Left ventricle myocardium inferior (tissue), 1 donor: ENCODE results near the gene HTRA2. TPM values are rescaled to one million over a fixed set of nuclear protein-coding genes. Genes with fewer than 3 reads are reported as not detected.

ENCODE experiments used
- DNase-seq: peaks from one replicate; pipeline ENCODE4 v3.0.0-alpha.2; 2020
- H3K27ac ChIP-seq: fragments of 200-600 bp; replicated peaks from 2 replicates; pipeline ENCODE4 v1.8.0; 2021
- H3K27me3 ChIP-seq: fragments of 200-600 bp; 2 replicates; pipeline ENCODE4 v1.8.0; 2021; ENCODE audit warnings: low read depth
- H3K36me3 ChIP-seq: fragments of 200-600 bp; 2 replicates; pipeline ENCODE4 v1.8.0; 2021
- H3K4me1 ChIP-seq: fragments of 200-600 bp; 2 replicates; pipeline ENCODE4 v1.8.0; 2021
- H3K4me3 ChIP-seq: fragments of 200-600 bp; 2 replicates; pipeline ENCODE4 v1.8.0; 2021; ENCODE audit warnings: mild to moderate bottlenecking, moderate library complexity
- H3K9me3 ChIP-seq: fragments of 200-600 bp; replicated peaks from 2 replicates; pipeline ENCODE4 v1.8.0; 2021
- intact Hi-C: fragments of 100-400 bp; cut with micrococcal nuclease; formaldehyde crosslinking; loops from one replicate; pipeline ENCODE4 v1.11.0; 2022
- total RNA-seq: library from RNA; stranded (reverse); fragmentation: NEBNext Ultra II Directional; extraction: Animal tissue kit (Norgen Biotek cat#: 25700); gene quantifications from one replicate; pipeline ENCODE4 v1.2.1, GENCODE V29; 2021
- TF ChIP-seq, protein P1 (sequence below): fragments of 200-600 bp; IDR thresholded peaks from 2 replicates; pipeline ENCODE4 v1.8.0; 2021; ENCODE audit warnings: antibody characterized with exemption, mild to moderate bottlenecking, borderline replicate concordance
- donor health status: DM: no; HTN: yes; CAD: no; lungs with severe emphysema.

The HTRA2 gene
- total RNA-seq, 1 donor from 2014 or later = 26.6 TPM

- TF ChIP-seq, protein P1, sequence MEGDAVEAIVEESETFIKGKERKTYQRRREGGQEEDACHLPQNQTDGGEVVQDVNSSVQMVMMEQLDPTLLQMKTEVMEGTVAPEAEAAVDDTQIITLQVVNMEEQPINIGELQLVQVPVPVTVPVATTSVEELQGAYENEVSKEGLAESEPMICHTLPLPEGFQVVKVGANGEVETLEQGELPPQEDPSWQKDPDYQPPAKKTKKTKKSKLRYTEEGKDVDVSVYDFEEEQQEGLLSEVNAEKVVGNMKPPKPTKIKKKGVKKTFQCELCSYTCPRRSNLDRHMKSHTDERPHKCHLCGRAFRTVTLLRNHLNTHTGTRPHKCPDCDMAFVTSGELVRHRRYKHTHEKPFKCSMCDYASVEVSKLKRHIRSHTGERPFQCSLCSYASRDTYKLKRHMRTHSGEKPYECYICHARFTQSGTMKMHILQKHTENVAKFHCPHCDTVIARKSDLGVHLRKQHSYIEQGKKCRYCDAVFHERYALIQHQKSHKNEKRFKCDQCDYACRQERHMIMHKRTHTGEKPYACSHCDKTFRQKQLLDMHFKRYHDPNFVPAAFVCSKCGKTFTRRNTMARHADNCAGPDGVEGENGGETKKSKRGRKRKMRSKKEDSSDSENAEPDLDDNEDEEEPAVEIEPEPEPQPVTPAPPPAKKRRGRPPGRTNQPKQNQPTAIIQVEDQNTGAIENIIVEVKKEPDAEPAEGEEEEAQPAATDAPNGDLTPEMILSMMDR = peak; percentile 56
- H3K27ac ChIP-seq = peak within 1 kb of the TSS; percentile 99
- peak; percentile 100 for DNase-seq
- no peaks in the 10 kb centered on the region for H3K9me3 ChIP-seq
- intact Hi-C loops = no loop called here
- peaks cover 83% of the 10 kb centered on the region for H3K27me3 ChIP-seq
- peaks cover 21% of the 10 kb centered on the region for H3K36me3 ChIP-seq
- H3K4me3 ChIP-seq = peak within 1 kb of the TSS; percentile 80
- peaks cover 60% of the 10 kb centered on the region for H3K4me1 ChIP-seq
Observed at GRCh38 chr2:74507145-74507925, 22.4 kb upstream of the HTRA2 start, which contains the start of gene PCGF1. Gene PCGF1, minus strand, starts transcription at chr2:74507695. Its CDS starts 27 bp downstream, at chr2:74507668.

DNA sequence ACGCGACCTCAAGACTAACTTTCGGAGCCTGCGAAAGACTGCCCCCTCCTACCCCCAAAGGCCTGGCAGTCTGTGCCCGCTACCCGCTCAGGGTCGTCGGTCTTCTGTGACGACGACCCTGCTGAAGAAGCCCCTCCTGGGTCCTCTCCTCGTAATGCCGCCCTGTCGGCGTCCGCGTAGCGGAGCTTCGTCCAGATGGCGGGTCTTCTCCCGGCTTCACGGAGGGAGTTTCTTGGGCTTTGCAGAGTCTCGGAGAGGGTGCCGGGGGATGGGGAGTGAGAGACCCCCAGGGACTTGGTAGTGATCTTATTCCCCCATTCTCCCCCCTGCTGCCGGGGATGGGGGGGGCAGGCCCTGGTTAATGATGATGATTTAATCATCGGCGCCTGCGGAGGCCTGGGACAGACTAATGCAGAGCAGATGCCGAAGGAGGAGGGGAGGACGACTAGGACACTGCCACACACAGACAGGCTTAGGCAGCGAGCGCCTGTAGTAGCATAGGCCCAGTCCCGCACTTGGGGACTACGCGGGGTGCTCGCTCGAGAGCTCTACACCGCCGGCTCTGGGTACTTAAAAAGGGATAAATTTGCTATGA, 21.7 kb upstream of the HTRA2 start:
- H3K9me3 ChIP-seq = no peaks in the 10 kb centered on the region
- H3K27ac ChIP-seq = peak overlapping the region; percentile 99
- intact Hi-C loops = no loop called here
- peaks cover 83% of the 10 kb centered on the region for H3K27me3 ChIP-seq
- H3K36me3 ChIP-seq = peaks cover 21% of the 10 kb centered on the region
- no peak for DNase-seq
- peak overlapping the region; percentile 80 for H3K4me3 ChIP-seq
- H3K4me1 ChIP-seq = peaks cover 53% of the 10 kb centered on the region
- TF ChIP-seq, protein P1 = no peak

GRCh38 chr2:74510272-74510671, 19.5 kb upstream of the HTRA2 start:
- Histone ChIP-seq H3K9me3 (no peaks in the 10 kb centered on the region), H3K36me3 (peaks cover 11% of the 10 kb centered on the region), H3K27me3 (peaks cover 83% of the 10 kb centered on the region), H3K4me3 (no peak overlapping the region), H3K27ac (no peak overlapping the region), H3K4me1 (peaks cover 49% of the 10 kb centered on the region)
- intact Hi-C loops = no loop called here
- TF ChIP-seq, protein P1 = no peak
- no peak for DNase-seq

DNA sequence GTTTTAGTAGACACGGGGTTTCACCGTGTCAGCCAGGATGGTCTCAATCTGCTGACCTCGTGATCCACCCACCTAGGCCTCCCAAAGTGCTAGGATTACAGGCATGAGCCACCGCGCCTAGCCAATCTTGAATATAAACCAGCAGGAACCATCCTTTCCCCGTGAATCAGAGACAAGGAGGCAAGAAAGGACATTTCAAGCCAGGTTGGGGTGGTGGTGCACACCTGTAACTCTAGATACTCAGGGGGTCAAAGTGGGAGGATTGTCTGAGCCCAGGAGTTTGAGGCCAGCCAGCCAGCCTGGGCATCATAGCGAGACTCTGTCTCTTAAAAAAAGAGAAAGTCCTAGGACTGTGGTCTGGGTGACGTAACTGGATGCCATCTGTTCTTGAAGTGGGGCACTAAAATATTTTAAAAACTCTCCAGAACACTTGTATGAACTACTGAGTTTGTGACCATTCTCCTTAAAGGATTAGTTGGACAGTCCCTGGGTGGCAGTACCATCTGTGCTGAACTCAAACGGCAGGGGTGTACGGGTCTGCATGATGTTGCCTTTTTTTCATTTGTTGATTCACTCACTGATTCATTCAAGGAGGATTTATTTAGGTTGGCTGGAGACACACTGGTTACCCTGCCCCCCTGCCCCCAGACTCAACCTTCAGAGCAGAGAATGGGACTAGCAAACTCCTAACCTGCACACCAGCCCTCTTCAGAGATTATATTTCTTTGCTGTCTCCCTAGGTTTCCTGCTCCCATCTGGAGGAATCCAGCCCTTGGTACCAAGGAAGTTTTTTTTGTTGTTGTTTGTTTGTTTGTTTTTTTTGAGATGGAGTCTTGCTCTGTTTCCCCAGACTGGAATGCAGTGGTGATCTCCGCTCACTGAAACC, 18.4 kb upstream of the HTRA2 start:
- H3K27ac ChIP-seq = no peak overlapping the region
- intact Hi-C loops = no loop called here
- peaks cover under 1% of the 10 kb centered on the region for H3K36me3 ChIP-seq
- no peak for DNase-seq
- H3K9me3 ChIP-seq = no peaks in the 10 kb centered on the region
- H3K27me3 ChIP-seq = peaks cover 83% of the 10 kb centered on the region
- H3K4me1 ChIP-seq = peaks cover 49% of the 10 kb centered on the region
- H3K4me3 ChIP-seq = no peak overlapping the region
- TF ChIP-seq, protein P1 = no peak
